ENCODE data around the gene UNC80. TPM values are rescaled to one million over a fixed set of nuclear protein-coding genes. Genes with fewer than 3 reads are reported as not detected.

UNC80 gene
- total and polyA plus RNA-seq, 2 donors (not counting 3 experiments of a cell fraction or from before 2014, with no cell fraction given), result not detected

DNA sequence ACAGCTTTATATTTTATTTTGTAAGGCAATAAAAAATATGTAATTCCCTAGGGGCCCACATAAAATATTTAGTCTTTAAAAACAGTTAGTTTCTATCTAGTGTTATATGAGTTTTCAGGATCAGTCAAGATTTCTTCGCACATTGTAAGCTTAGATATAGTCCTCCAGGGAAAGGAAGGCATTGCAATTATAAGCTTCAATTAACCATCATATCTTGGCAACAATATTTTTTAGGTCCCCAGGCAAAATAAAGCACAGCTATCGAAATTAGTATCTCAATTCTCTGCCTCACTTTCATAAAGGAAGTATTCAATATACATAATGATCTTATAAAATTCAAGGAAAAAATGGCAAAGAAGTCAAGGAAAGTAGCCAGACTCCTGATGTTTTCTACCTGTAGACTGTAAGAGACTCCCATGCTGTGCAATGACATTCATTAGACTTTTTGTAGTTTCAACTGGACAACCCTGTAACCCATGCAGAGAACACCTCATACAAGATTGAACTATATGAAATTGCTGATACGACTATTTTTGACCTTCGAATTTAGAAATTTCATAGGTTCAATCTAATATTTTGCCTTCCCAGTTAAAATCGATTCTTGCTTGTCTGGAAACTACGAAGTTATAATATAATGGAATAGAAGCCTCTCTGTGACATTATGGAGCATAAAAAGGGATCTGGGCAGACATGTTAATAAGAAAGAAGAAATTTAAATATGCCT lies 96.8 kb downstream of the UNC80 start:
- ChIA-PET POLR2A (no interaction called here), CTCF (interaction anchor here (1.3 kb wide), 1 partner anchor 26 kb away, joined by 3 read pairs; no protein-coding TSS in a partner anchor)
- dilution Hi-C loops (cut with MboI; ENCODE audit: extremely low pct_ligation_motif_present, low sequenced_read_pairs), result no loop called here

DNA sequence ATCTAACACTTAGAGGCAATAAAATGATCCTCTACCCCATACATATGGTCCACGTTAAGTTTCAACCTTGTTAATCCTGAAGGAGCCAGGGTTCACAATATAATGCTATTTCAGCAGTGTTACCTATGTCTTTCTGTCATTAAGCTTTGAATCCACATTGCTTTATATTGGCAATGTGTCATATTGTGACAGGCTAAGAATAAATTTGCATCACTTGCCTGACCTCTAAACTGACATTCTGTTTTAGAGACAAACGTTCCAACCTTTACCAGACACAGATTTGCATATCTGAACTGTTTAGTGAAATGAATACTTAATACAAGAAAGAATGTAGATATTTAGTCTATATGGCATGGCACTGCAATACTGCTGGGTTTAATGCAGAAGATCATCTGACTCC lies 98.4 kb downstream of the UNC80 start:
- no peak overlapping the region for H3K9ac ChIP-seq (replicated peaks; ENCODE audit: extremely low read depth, insufficient read depth, low read length)
- no peaks in the 10 kb centered on the region for H3K79me2 ChIP-seq (ENCODE audit: control insufficient read depth, insufficient read depth, low read length)
- H3K27ac ChIP-seq (ENCODE audit: insufficient read depth, low read depth, low read length), result no peak overlapping the region
- no peaks in the 10 kb centered on the region for H3K9me3 ChIP-seq (replicated peaks; ENCODE audit: control insufficient read depth, insufficient read depth, low read length)
- DNase-seq (ENCODE audit: low read depth, low spot score), result no peak
- ChIA-PET CTCF (no interaction called here), POLR2A (no interaction called here)
- no peak overlapping the region for H3K4me3 ChIP-seq (replicated peaks in 1 of 3; ENCODE audit: insufficient read depth in 1 of 3, low read depth in 1 of 3, low read length in 3 of 3)
- intact Hi-C loops (cut with micrococcal nuclease) (no loop called here), dilution Hi-C loops (cut with MboI; ENCODE audit: extremely low pct_ligation_motif_present, low sequenced_read_pairs) (no loop called here)
- H3K27me3 ChIP-seq (ENCODE audit: control insufficient read depth in 2 of 2, insufficient read depth in 2 of 2, low read length in 2 of 2), result no peaks in the 10 kb centered on the region
- no peaks in the 10 kb centered on the region for H4K20me1 ChIP-seq (replicated peaks; ENCODE audit: control insufficient read depth, extremely low read depth, insufficient read depth, low read length)
- no peak for FAIRE-seq
- no peaks in the 10 kb centered on the region for H3K4me1 ChIP-seq (ENCODE audit: control insufficient read depth, extremely low read depth, insufficient read depth, low read length)
- TF ChIP-seq, protein P1, sequence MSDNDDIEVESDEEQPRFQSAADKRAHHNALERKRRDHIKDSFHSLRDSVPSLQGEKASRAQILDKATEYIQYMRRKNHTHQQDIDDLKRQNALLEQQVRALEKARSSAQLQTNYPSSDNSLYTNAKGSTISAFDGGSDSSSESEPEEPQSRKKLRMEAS (IDR thresholded peaks at IDR 0.05; ENCODE audit: insufficient read depth, insufficient read length), result no peak
- no peak for TF ChIP-seq GATA2 (IDR thresholded peaks at IDR 0.05; ENCODE audit: insufficient read depth, insufficient read length, low read depth, low read length)
- TF ChIP-seq POLR2AphosphoS5 (IDR thresholded peaks at IDR 0.05; ENCODE audit: insufficient read depth, low read depth, low read length), result no peak
- TF ChIP-seq, protein P2, sequence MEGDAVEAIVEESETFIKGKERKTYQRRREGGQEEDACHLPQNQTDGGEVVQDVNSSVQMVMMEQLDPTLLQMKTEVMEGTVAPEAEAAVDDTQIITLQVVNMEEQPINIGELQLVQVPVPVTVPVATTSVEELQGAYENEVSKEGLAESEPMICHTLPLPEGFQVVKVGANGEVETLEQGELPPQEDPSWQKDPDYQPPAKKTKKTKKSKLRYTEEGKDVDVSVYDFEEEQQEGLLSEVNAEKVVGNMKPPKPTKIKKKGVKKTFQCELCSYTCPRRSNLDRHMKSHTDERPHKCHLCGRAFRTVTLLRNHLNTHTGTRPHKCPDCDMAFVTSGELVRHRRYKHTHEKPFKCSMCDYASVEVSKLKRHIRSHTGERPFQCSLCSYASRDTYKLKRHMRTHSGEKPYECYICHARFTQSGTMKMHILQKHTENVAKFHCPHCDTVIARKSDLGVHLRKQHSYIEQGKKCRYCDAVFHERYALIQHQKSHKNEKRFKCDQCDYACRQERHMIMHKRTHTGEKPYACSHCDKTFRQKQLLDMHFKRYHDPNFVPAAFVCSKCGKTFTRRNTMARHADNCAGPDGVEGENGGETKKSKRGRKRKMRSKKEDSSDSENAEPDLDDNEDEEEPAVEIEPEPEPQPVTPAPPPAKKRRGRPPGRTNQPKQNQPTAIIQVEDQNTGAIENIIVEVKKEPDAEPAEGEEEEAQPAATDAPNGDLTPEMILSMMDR (IDR thresholded peaks at IDR 0.05; ENCODE audit: extremely low read depth in 1 of 2, insufficient read depth in 1 of 2, low read depth in 1 of 2, low read length in 2 of 2), result no peak
- no peak for TF ChIP-seq EZH2 (IDR thresholded peaks at IDR 0.05; ENCODE audit: borderline replicate concordance, low read depth, low read length, severe bottlenecking)
- no peak for TF ChIP-seq MYC (IDR thresholded peaks at IDR 0.05; ENCODE audit: low read depth, low read length)
- no peak for TF ChIP-seq POLR2A (IDR thresholded peaks at IDR 0.05; ENCODE audit: low read depth, low read length)
- no peak for TF ChIP-seq FOS (IDR thresholded peaks at IDR 0.05; ENCODE audit: borderline replicate concordance, insufficient read depth, low read length)
- TF ChIP-seq JUN (IDR thresholded peaks at IDR 0.05; ENCODE audit: borderline replicate concordance, insufficient read depth, insufficient read length, low read depth), result no peak
- BruUV-seq (replicated peaks), result no TSS peak
- H2AFZ ChIP-seq (ENCODE audit: low read depth, low read length), result no peak overlapping the region
- H3K9me1 ChIP-seq (replicated peaks; ENCODE audit: control insufficient read depth, extremely low read depth, insufficient read depth, low read length), result no peaks in the 10 kb centered on the region
- no peaks in the 10 kb centered on the region for H3K36me3 ChIP-seq (ENCODE audit: control insufficient read depth in 2 of 2, extremely low read depth in 1 of 2, insufficient read depth in 2 of 2, low read length in 2 of 2)
- no peak overlapping the region for H3K4me2 ChIP-seq (ENCODE audit: insufficient read depth, low read length)

More for the DNA sequence above, 96.8 kb downstream of the UNC80 start:
- H3K27ac ChIP-seq (ENCODE audit: insufficient read depth, low read depth, low read length), result no peak overlapping the region
- TF ChIP-seq EZH2 (IDR thresholded peaks at IDR 0.05; ENCODE audit: borderline replicate concordance, low read depth, low read length, severe bottlenecking) (no peak), GATA2 (IDR thresholded peaks at IDR 0.05; ENCODE audit: insufficient read depth, insufficient read length, low read depth, low read length) (no peak)
- TF ChIP-seq, protein P2 (IDR thresholded peaks at IDR 0.05; ENCODE audit: extremely low read depth in 1 of 2, insufficient read depth in 1 of 2, low read depth in 1 of 2, low read length in 2 of 2), result no peak
- H3K9ac ChIP-seq (replicated peaks; ENCODE audit: extremely low read depth, insufficient read depth, low read length), result no peak overlapping the region
- no peaks in the 10 kb centered on the region for H3K9me3 ChIP-seq (replicated peaks; ENCODE audit: control insufficient read depth, insufficient read depth, low read length)
- H4K20me1 ChIP-seq (replicated peaks; ENCODE audit: control insufficient read depth, extremely low read depth, insufficient read depth, low read length), result no peaks in the 10 kb centered on the region
- no peaks in the 10 kb centered on the region for H3K36me3 ChIP-seq (ENCODE audit: control insufficient read depth in 2 of 2, extremely low read depth in 1 of 2, insufficient read depth in 2 of 2, low read length in 2 of 2)
- DNase-seq (ENCODE audit: low read depth, low spot score) (no peak), FAIRE-seq (no peak)
- no peak overlapping the region for H3K4me2 ChIP-seq (ENCODE audit: insufficient read depth, low read length)
- no peak overlapping the region for H3K4me3 ChIP-seq (replicated peaks in 1 of 3; ENCODE audit: insufficient read depth in 1 of 3, low read depth in 1 of 3, low read length in 3 of 3)
- H3K27me3 ChIP-seq (ENCODE audit: control insufficient read depth in 2 of 2, insufficient read depth in 2 of 2, low read length in 2 of 2), result no peaks in the 10 kb centered on the region
- no peaks in the 10 kb centered on the region for H3K9me1 ChIP-seq (replicated peaks; ENCODE audit: control insufficient read depth, extremely low read depth, insufficient read depth, low read length)
- no peaks in the 10 kb centered on the region for H3K4me1 ChIP-seq (ENCODE audit: control insufficient read depth, extremely low read depth, insufficient read depth, low read length)
- intact Hi-C loops (cut with micrococcal nuclease), result no loop called here
- no peak overlapping the region for H2AFZ ChIP-seq (ENCODE audit: low read depth, low read length)
- BruUV-seq (replicated peaks), result no TSS peak
- no peaks in the 10 kb centered on the region for H3K79me2 ChIP-seq (ENCODE audit: control insufficient read depth, insufficient read depth, low read length)

Measured in endothelial cell of umbilical vein (primary cell).